ENCODE measurements around the gene BICC1. TPM values are rescaled to one million over a fixed set of nuclear protein-coding genes. Genes with fewer than 3 reads are reported as not detected.

The BICC1 gene
- total RNA-seq, 1 experiment from 2014 or later = 0.67 TPM

GRCh38 chr10:58725901-58726300, 213.2 kb downstream of the BICC1 start:
- DNase-seq (ENCODE audit: low read depth, low spot score) (no peak), ATAC-seq (no peak)
- in situ Hi-C loops (cut with HindIII; ENCODE audit: low pct_unique_long_range_greater_than_20kb, low sequenced_read_pairs) (no loop called here), intact Hi-C loops (cut with micrococcal nuclease; ENCODE audit: unreplicated experiment) (no loop called here)
- no TSS peak for BruUV-seq (replicated peaks)
- TF ChIP-seq POLR2AphosphoS5 (IDR thresholded peaks at IDR 0.05; ENCODE audit: low read depth, low read length) (no peak), TCF7L2 (IDR thresholded peaks at IDR 0.05; ENCODE audit: low read depth, low read length) (no peak), SIN3A (IDR thresholded peaks at IDR 0.05; ENCODE audit: borderline replicate concordance, insufficient read depth, low read depth, low read length) (no peak), CTCF (IDR thresholded peaks at IDR 0.05) (no peak), REST (IDR thresholded peaks at IDR 0.05; ENCODE audit: insufficient read depth in 1 of 2, low read depth in 2 of 2, low read length in 1 of 2) (no peak)
- Histone ChIP-seq H3K27ac (ENCODE audit: low read length) (no peak overlapping the region), H3K4me1 (ENCODE audit: control insufficient read depth, insufficient read depth, low read length) (no peaks in the 10 kb centered on the region), H3K4me3 (ENCODE audit: low read depth in 2 of 2, low read length in 2 of 2) (no peak overlapping the region), H3K27me3 (ENCODE audit: control insufficient read depth, insufficient read depth, low read length) (no peaks in the 10 kb centered on the region), H3K9me3 (ENCODE audit: control insufficient read depth, insufficient read depth, low read depth, low read length) (no peaks in the 10 kb centered on the region), H3K36me3 (ENCODE audit: control insufficient read depth, insufficient read depth, low read length) (no peaks in the 10 kb centered on the region)
- ChIA-PET CTCF (interaction anchor here (0.6 kb wide), 1 partner anchor 232 kb away, joined by 17 read pairs; no protein-coding TSS in a partner anchor), POLR2A (no interaction called here)

- no peak for DNase-seq (ENCODE audit: low read depth, low spot score)
- in situ Hi-C loops (cut with HindIII; ENCODE audit: low pct_unique_long_range_greater_than_20kb, low sequenced_read_pairs) (no loop called here), intact Hi-C loops (cut with micrococcal nuclease; ENCODE audit: unreplicated experiment) (no loop called here)
- BruUV-seq (replicated peaks) = no TSS peak
- Histone ChIP-seq H3K9me3 (ENCODE audit: control insufficient read depth, insufficient read depth, low read depth, low read length) (no peaks in the 10 kb centered on the region), H3K4me1 (ENCODE audit: control insufficient read depth, insufficient read depth, low read length) (no peaks in the 10 kb centered on the region), H3K27ac (ENCODE audit: low read length) (no peak overlapping the region), H3K4me3 (ENCODE audit: low read depth in 2 of 2, low read length in 2 of 2) (no peak overlapping the region), H3K27me3 (ENCODE audit: control insufficient read depth, insufficient read depth, low read length) (no peaks in the 10 kb centered on the region), H3K36me3 (ENCODE audit: control insufficient read depth, insufficient read depth, low read length) (no peaks in the 10 kb centered on the region)
- POLR2A ChIA-PET = no interaction called here
- TF ChIP-seq SIN3A (IDR thresholded peaks at IDR 0.05; ENCODE audit: borderline replicate concordance, insufficient read depth, low read depth, low read length) (no peak), REST (IDR thresholded peaks at IDR 0.05; ENCODE audit: insufficient read depth in 1 of 2, low read depth in 2 of 2, low read length in 1 of 2) (no peak), POLR2AphosphoS5 (IDR thresholded peaks at IDR 0.05; ENCODE audit: low read depth, low read length) (no peak), TCF7L2 (IDR thresholded peaks at IDR 0.05; ENCODE audit: low read depth, low read length) (no peak), CTCF (IDR thresholded peaks at IDR 0.05) (no peak)
- ATAC-seq = no peak
- CTCF ChIA-PET = no interaction called here
Measured at GRCh38 chr10:58727633-58728032, 215.0 kb downstream of the BICC1 start.
